GM21367 (cell line): ENCODE measurements around the gene SUGCT.
"Not testable (repeated sequence)": the region's sequence is repeated elsewhere in the genome, so short reads cannot be mapped to it uniquely, and the experiment has no call there.

Source experiments
- ATAC-seq: cut with Tn5 transposase; IDR thresholded peaks from one replicate; pipeline ENCODE4 v1.9.1; 2021; ENCODE audit not compliant: unreplicated experiment

The SUGCT gene

DNA sequence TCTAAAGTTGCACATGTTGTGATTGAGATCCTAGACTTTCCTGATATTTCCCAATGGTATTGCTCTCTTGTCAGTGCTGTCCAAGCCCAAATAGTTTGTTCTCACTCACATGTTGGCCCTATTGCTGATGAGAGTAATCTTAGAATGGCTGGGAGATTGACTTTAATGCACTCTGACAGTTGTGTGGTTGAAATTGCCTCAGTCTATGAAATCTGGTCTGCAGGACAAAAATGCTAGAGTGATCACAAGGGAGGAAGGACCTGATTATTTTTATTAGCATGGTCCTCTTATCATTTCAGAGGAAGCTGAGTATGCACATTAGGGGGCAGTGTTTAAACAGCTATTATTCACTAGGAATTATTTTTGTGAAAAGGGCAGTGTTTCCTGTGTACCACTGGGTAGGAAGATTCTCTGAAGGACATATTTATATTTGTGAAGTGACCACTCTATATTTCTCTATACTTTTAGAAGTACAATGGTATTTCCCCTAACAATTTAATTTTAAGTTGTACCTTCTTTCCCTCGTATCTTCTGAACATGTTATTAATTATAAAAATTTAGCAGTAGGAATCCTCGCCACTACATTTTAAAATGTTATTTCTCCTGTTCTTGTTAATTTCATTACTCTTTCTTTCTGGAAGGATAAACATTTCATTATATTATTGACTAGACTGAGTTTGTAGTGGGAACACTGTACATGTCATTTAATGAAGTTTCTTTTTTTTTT lies 64.4 kb downstream of the SUGCT start:
- no peak for ATAC-seq

DNA sequence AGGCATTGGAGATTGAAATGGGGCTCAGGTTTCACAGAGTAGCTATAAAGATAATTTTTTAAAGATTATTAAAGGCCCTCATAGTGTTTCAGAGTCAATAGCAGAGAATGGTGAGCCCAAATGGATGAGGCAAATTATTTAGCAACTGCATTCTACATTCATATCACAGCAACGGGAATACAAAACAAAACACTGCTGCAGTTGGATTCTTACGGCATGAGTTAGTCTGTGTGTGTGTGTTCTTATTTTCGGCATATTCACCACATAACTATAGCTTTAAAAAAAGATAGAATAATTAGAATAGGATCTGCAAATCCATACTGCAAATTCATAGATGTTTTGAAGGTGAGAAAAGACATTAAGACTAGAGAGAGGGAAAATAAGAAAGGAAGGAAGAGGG lies 66.0 kb downstream of the SUGCT start:
- no peak for ATAC-seq

DNA sequence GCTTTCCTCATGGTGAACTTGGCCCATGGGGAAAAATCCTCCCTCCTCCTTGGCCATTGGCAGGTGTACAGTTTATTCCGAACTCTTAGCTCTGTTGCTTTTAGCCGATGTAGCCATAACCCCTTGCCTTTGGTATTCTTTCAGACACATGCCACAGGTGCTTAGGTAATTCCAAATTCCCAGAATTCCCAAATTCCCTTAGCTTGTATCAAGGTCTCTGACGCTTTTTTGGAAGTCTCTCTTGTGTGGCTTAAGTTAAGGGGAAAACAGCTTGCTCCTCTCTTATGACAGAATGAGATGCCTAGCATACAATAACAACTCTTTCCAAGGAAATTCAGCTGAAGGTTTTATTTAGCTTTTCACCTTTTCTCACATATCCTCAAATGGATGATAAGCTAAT lies 68.0 kb downstream of the SUGCT start:
- no peak for ATAC-seq

DNA sequence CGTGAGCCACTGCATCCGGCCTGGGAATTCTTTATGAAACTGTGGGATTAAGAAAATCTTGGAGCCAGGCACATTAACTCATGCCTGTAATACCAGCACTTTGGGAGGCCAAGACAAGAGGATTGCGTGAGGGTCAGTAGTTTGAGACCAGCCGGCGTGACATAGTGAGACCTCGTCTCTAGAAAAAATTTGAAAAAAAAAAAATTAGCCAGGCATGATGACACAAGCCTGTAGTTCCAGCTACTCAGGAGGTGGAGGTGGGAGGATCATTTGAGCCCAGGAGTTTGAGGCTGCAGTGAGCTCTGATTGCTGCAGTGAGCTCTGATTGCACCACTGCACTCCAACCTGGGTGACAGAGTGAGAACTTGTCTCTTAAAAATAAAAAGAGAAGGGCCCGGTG lies 69.8 kb downstream of the SUGCT start:
- ATAC-seq, result no peak

DNA sequence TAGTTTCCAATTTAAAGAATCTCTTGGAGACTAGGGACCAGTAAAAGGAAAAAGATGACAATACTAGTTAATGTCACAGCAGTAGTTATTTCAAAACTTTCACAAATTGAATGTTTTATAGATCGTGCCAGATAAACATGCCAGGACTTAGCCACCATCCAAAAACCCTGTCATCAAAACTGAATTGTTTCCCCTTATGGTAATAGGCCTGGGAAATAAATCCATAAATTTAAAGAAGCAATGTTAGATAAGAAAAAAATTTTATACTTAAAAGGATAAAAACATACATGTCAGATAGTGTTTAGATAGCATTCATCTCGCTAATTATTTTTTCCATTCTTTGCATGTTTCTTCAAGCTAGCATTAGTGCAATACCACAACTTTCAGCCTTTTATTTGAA lies 71.2 kb downstream of the SUGCT start:
- no peak for ATAC-seq

DNA sequence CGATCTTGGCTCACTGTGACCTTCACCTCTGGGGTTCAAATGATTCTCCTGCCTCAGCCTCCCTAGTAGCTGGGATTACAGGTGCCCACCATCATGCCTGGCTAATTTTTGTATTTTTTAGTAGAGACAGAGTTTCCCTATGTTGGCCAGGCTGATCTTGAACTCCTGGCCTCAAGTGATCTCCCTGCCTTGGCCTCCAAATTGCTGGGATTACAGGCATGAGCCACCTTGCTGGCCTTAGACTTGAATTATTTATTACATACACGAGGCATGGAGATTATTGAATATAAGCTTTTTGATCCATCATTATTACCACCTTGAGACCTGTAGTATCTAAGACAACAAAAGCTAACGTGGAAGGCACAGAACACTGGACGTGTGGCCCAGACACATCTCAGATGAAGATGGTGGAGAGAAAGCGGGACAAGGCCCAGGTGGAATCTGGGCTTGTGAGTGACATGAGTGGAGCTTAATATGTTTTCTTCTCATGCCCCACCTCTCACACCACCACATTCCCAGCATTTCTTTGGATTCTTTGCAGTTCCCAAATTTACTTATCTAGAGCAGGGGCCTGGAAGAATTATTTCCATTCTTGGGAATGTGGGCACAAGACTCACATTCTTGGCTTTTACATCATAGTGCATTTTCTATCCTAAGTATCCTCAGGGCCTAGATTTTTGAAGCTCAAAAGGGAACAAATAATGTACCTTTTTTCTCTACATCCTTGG lies 76.6 kb downstream of the SUGCT start:
- ATAC-seq, result no peak

DNA sequence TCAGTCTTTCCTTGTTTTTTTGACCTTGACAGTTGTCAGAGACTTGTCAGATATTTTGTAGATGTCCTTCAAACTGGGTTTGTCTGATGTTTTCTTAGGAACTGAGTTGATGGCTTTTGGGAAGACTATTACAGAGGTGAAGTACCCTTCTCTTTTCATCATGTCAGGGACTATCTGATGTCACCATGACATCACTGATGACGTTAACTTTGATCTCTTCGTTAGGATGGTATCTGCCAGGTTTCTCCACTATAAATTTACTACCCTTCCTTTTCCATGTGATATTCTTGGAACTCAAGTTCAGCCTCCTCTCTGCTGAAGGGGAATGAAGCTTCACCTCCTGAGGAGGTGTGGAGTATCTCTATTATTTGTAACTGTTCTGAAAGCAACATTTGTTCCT lies 78.5 kb downstream of the SUGCT start:
- ATAC-seq, result no peak

DNA sequence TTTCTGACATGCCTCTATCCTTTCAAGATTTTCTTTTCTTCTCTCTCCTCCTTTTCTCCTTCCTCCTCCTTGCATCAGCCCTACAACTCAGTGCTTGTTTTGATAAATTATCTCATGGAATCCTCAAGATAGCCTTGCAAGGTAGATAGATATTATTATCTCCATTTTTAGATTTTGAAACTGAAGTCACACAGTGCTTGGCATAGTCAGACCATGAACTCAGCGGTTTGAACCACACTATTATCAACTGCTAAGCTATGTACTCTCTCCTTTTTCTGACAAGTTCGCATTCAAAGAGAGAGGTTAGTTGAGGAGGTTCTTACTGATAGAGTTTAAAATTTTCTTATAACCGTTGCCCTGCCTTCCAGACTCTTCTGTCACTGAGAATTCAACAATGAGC lies 79.1 kb downstream of the SUGCT start:
- no peak for ATAC-seq

DNA sequence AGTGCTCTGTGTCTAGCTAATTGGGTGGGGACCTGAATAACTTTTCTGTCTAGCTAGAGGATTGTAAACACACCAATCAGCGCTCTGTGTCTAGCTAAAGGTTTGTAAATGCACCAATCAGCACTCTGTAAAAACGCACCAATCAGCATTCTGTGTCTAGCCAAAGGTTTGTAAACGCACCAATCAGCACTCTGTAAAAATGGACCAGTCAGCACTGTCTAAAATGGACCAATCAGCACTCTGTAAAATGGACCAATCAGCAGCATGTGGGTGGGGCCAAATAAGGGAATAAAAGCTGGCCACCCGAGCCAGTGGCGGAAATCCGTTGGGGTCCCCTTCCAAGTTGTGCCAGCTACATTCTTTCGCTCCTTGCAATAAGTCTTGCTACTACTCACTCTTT lies 83.8 kb downstream of the SUGCT start:
- not testable (repeated sequence) for ATAC-seq

DNA sequence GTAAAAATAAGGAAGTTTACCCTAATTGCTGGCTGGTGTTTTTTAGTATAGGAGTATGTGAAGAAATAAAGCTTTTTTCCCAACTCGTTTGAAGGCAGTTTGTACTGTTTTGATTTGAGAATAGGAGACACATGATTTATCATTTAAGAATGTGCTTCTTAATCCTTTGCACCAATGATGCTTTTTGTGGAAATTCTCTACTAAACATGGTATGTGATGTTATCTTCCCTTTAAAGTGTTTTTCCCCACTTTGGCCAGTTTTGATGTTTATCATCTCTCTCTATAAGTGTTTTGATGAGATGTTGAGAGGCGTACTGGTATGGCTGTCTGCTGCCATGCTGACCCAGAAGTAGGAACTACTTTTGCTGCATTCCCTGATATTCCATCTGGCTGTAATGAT lies 85.1 kb downstream of the SUGCT start:
- ATAC-seq, result no peak

DNA sequence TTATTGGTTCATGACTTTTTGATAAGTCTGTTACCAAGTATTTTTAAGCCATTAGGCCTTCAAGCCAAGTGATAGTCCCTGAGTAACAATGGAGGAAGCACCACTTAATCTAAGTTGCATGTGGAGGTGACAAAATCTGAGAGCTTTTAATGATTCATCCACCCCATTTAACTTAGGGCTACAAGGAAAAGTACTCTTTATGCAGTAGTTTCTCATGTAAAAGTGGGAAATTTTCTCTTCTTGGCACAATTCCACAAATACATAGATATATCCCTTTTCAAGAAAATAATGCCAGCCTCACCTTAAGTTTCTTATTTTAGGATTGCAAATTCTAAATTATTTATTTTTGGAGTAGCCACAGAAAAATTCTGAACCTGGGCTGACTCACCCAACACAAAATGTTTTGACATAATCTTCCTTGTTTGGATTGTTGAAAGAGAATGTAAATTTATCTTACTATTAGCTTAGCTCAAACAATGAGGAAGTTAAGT lies 85.7 kb downstream of the SUGCT start:
- ATAC-seq, result no peak

DNA sequence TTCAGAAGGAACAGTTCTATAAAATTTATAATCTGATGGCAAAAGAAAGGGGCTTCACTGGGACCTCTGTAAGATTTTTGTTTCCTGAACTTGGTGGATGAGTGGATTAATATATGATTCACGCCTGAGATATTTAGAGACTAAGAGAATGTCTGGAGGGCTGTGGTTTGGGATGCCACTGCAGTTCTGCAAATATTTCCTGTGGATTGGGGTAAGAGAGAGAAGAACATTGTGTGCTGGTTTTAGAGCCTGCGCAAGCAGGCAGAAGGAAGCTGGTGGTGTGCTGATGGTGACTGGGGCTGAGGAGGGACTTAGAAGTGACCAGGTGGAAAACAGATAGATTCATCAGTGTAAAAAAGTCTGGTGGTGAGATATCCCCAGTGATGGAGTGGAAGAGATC lies 87.0 kb downstream of the SUGCT start:
- ATAC-seq, result no peak

DNA sequence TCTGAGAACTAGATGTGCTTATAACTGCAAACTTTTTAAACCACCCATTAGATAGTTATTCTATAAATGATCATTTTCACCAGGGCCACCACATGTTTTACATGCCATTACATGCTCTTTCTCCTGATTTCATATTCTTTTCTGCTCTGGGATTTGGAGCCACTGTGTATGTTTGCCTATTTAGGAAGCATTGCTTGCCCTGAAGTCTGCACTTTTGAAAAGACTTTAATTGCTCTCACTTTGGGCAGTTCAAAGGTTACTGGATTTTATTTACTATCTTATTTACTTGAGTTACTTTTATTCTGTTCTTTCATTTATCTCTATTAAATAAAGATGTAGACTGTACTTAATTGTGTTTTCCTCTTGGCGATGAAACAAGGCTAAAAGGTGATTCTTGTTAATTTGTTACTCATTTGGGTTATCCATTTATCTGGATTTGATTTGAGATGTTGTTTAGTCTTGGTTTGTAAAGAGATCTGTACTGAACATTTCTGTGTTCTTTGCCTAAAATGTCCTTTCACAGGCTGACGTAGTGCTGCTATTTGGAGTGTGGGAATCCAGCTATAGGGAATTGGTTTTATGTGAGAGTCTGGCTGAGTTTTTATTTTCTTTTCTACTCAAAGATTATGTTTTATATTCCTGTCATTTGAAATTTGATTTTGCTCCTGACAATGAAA lies 88.8 kb downstream of the SUGCT start:
- ATAC-seq, result no peak

DNA sequence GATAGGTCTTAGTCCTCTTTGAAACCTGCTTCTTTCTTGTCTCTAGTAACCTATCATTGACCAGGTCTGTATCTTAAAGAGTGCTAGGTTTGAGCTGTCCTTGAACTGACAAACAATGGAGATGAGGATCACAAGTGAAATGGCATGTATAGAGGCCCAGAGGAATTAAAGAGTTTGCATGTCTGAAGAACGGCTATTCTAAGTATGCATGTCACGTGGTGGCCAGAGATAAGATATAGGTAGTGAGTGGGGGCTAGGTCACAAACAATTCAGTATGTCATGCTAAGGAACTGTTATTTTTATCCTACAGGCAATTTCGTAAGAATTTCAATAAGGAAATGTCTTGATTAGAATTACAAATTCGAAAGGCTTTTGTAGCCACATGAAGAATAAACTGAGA lies 95.3 kb downstream of the SUGCT start:
- ATAC-seq, result no peak

DNA sequence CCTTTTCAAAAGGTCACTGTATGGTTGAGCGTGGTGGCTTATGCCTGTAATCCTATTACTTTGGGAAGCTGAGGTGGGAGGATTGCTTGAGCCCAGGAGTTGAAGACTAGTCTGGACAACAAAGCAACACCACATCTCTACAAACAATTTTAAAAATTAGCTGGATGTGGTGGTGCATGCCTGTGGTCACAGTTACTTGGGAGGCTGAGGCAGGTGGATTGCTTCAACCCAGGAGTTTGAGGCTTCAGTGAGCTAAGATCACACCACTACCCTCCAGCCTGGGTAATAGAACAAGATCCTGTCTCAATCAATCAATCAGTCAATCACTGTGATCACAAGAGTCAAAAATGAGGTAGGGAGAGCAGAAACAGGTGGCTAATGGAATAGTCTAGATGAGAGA lies 97.0 kb downstream of the SUGCT start:
- no peak for ATAC-seq

DNA sequence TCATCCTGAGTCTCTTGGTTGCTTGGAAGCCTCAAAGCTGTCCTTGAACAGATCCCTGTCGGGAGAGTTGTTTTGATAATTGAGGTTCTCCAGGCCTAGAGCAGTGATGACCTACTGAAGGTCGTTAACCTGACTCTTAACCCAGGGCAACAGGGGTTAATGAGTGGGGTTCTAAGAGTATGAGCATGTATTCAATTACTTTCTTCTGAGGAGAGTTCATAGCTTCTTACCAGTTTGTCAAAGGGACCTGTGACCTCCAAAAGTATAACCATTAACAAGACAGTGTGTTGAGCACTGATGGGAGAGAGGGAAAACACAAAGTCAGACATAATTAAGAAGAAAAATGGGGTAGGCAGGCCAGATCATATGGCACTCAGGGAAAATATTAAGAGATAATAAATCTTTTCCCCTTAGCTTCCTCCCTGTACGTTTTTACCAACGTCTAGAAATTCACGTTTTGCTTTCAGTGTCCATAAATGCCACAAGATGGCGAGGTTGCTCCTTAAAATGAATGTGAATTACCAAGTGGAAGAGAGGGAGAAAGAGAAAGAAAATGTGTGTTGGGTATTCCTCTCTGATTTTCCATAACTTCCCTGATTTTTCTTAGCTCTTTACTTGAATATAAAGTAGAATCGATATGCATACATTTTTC lies 97.6 kb downstream of the SUGCT start:
- peak; percentile 50 for ATAC-seq

DNA sequence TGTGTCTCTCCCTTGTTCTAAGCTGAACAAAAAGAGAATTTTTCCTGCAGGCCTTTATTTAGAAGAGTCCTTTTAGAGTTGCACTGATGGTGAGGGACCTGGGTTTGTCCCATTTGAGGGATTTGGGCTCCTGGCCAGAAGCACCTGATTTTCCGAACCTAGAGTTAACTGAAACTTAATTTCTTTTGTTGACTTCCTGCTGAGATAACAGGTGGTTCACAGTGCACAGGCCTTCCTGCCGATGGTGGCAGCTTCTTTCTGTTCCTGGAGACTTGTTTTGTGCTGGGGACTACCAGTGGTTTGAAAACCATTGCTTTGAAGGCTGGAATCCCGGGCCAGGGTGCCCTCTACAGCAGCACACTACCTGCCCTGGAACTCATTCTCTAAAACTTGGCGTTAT lies 99.2 kb downstream of the SUGCT start:
- ATAC-seq, result peak; percentile 63

DNA sequence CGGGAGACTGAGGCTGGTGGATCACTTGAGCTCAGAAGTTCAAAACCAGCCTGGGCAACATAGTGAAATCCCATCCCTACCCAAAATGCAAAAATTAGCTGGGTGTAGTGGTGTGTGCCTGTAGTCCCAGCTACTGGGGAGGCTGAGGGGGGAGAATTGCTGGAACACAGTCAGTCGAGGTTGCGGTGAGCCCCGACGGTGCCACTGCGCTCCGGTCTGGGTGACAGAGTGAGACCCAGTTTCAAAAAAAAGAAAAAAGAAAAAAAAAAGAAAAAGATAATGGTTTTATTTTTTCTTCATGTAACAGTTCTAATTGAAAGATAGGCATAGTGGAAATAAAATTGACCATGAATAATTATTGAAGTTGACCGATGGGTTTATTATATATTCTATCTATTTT lies 99.9 kb downstream of the SUGCT start:
- ATAC-seq, result no peak

DNA sequence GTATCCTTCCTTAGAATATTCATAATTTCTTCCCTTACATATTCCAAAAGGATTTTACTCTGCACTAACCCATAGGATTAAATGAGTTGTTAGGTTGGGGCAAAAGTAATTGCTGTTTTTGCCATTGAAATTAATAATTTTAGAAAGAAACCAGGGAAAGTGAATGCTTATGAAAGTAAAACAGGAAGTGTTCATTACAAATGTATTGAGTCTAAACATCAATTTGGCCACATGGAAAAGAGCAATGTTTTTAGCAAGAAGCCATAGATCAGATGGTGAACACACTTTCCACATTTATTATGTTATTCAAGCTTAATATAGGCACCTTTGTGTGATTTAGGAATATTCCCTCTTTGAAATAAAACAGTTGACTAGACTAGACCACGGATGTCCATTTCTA lies 102.9 kb downstream of the SUGCT start:
- no peak for ATAC-seq

DNA sequence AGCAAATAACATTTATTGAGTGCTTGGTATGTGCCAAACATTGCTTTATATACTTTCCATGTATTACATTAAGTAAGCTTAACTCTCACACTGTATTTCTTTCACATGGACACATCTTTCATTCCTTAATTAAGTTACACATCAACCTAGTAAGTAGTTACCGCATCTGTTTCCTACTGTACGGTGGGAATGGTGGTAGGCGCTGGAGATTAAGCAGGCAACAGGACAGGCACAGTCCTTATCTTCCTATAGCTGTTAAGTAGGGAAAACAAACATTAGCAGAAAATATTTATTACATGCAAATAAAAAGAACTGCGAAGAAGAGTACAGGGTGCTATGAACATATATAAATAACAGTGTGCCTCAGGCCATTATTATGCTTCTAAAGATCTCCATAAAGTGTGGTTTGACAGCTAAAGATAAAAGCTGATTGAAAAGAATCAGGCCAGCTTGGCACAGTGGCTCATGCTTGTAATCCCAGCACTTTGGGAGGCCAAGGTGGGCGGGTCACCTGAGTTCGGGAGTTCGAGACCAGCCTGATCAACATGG lies 105.0 kb downstream of the SUGCT start:
- no peak for ATAC-seq

DNA sequence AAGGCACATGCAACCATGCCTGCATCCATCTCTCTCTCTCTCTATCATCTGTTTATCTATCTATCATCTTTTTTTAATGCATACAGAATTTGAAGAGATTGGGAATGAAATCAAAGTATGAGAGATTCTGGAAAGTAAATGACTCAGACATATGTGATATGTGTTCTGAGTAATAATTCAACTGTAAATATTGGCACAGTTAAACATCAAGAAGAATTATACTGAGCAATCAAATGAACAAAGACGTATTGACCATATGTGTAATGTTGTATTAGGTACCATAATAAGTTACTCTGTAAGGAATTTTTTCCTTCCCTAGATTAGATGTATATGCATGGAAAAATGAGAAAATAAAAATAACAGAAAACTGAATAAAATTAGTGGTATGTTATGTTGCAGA lies 108.3 kb downstream of the SUGCT start:
- no peak for ATAC-seq
